ENCODE measurements around the gene POGLUT2.

POGLUT2 gene

DNA sequence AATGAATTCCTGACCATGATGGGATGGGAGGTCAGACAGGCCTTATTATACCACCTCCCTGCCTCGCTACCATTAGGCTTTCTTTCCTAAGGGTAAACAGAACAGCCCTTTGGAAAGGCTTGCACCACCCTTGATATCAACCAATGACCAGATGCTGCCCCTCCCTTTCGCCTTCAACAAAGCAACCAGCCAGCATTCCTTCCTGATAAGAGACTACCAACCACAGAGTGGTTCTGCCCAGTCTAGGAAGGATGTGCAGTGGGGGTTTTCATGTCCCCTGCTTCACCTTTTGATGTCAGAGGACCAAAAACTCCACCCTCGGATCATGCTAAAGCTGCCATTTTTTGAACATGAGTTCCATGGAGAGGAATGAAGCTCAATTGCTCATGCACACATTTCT, 46.9 kb downstream of the POGLUT2 start:
- TF ChIP-seq, protein P1, sequence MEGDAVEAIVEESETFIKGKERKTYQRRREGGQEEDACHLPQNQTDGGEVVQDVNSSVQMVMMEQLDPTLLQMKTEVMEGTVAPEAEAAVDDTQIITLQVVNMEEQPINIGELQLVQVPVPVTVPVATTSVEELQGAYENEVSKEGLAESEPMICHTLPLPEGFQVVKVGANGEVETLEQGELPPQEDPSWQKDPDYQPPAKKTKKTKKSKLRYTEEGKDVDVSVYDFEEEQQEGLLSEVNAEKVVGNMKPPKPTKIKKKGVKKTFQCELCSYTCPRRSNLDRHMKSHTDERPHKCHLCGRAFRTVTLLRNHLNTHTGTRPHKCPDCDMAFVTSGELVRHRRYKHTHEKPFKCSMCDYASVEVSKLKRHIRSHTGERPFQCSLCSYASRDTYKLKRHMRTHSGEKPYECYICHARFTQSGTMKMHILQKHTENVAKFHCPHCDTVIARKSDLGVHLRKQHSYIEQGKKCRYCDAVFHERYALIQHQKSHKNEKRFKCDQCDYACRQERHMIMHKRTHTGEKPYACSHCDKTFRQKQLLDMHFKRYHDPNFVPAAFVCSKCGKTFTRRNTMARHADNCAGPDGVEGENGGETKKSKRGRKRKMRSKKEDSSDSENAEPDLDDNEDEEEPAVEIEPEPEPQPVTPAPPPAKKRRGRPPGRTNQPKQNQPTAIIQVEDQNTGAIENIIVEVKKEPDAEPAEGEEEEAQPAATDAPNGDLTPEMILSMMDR (IDR thresholded peaks at IDR 0.05) = no peak
- Mint-ChIP-seq H3K27me3 (ENCODE audit: low read depth, poor library complexity) (peaks cover 12% of the 10 kb centered on the region), H3K4me1 (peaks cover 8% of the 10 kb centered on the region), H3K9me3 (peaks cover 47% of the 10 kb centered on the region), H3K36me3 (ENCODE audit: low read depth) (peaks cover 7% of the 10 kb centered on the region), H3K4me3 (no peak overlapping the region), H3K27ac (no peak overlapping the region)
- DNase-seq = no peak

DNA sequence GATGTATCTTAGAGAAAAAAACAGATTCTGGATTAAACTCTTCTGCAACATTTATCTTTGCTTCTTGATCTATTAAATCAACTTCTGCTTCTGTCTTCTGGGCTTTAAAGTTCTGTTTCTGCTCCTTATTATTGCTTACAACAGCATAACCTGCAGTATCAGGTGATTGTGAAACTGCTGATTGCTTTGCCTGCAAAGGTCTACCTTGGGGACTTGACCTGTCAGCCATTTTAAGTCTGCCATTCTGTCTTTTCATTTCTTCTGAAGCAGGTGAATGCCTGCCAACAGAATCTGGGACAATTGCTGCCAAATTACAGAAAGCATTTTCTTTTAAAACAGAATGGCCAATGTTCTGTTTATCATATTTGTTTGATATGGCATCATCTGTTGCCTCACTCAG, 56.3 kb downstream of the POGLUT2 start:
- H3K27ac Mint-ChIP-seq = no peak overlapping the region
- no peaks in the 10 kb centered on the region for H3K4me1 Mint-ChIP-seq
- peaks cover 21% of the 10 kb centered on the region for H3K27me3 Mint-ChIP-seq (ENCODE audit: low read depth, poor library complexity)
- no peak for DNase-seq
- no peak overlapping the region for H3K4me3 Mint-ChIP-seq
- peaks cover 68% of the 10 kb centered on the region for H3K9me3 Mint-ChIP-seq
- H3K36me3 Mint-ChIP-seq (ENCODE audit: low read depth) = peaks cover 7% of the 10 kb centered on the region
- TF ChIP-seq, protein P1 (IDR thresholded peaks at IDR 0.05) = no peak

DNA sequence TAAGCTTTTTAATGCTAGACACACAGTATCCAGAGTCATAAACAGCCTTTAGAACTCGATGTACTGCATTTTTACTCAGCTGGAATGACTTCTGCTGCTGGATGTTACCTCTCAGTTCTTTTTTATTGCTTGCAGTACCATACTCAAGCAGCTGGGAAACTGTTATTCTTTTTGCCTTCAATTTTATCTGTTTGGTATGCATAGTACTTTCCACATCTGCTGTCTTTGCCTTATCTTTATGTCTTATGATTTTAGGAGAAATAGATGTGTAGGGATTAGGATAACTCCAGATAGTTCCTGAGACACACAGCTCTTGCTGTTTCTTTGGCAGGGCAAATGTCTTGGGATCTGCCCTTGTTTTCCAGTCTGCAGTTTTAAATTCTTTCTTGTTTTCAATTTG, 56.7 kb downstream of the POGLUT2 start:
- no peak overlapping the region for H3K27ac Mint-ChIP-seq
- peaks cover 65% of the 10 kb centered on the region for H3K9me3 Mint-ChIP-seq
- TF ChIP-seq, protein P1 (IDR thresholded peaks at IDR 0.05) = no peak
- H3K4me1 Mint-ChIP-seq = no peaks in the 10 kb centered on the region
- H3K27me3 Mint-ChIP-seq (ENCODE audit: low read depth, poor library complexity) = peaks cover 21% of the 10 kb centered on the region
- H3K36me3 Mint-ChIP-seq (ENCODE audit: low read depth) = peaks cover 7% of the 10 kb centered on the region
- H3K4me3 Mint-ChIP-seq = no peak overlapping the region
- DNase-seq = no peak

All from nephron progenitor cell (in vitro differentiated cells).